Measurements from ENCODE around the gene ERBB3. TPM values are rescaled to one million over a fixed set of nuclear protein-coding genes. Genes with fewer than 3 reads are reported as not detected.

Gene ERBB3
- polyA plus RNA-seq, 1 experiment: 6.0 TPM

DNA sequence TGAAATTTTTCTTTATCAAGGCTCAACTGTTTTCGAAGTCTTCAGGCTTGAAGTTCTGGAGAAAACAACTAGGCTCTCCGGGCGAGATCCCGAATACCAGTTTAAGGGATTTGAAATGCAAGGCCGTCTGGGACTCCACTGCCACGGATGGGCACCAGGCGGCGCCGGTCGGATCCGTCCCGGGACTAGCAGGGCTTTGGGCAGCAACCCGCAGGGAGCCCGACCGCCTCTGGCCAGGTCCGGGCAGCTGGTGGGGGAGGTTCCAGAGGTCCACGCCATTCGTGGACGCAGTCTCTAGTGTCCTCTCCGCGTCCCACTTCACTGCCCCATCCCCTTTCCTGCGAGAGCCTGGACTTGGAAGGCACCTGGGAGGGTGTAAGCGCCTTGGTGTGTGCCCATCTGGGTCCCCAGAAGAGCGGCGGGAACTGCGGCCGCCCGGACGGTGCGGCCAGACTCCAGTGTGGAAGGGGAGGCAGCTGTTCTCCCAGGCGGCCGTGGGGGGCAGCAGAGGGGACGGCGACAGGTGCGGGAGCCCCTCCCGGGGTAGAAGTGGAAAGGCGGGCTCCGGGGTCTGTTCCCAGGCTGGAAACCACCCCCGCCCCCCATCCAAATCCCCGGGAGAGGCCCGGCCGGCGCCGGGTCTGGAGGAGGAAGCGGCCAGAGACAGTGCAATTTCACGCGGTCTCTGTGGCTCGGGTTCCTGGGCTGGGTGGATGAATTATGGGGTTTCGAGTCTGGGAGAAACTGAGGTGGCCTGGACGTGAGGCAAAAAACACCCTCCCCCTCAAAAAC lies 838 bp upstream of the ERBB3 start:
- peak; percentile 84 for TF ChIP-seq CTCF (IDR thresholded peaks at IDR 0.05; ENCODE audit: insufficient read depth, low read depth, low read length)
- no peaks in the 10 kb centered on the region for H3K36me3 ChIP-seq (ENCODE audit: control insufficient read depth, insufficient read depth, low read length)
- DNase-seq (ENCODE audit: low read depth): peak; percentile 44
- ChIA-PET POLR2A (interaction anchor here (1.0 kb wide), 1 partner anchor 25 kb away, joined by 7 read pairs; the partner anchor contains the start of gene PA2G4), CTCF (interaction anchor here (0.6 to 3.3 kb wide), 20 partner anchors 9 to 110 kb away, joined by 3 to 20 read pairs (median 4); partner anchors contain the start of genes ESYT1, PA2G4, SMARCC2 and ZC3H10)
- H3K4me3 ChIP-seq (ENCODE audit: low read depth, low read length): peak overlapping the region; percentile 50
- peaks cover 5% of the 10 kb centered on the region for H3K27me3 ChIP-seq (ENCODE audit: control insufficient read depth, insufficient read depth, low read length)

- ChIA-PET CTCF (interaction anchor here (0.6 to 3.3 kb wide), 4 partner anchors 23 to 68 kb away, joined by 4 to 20 read pairs (median 9); partner anchors contain the start of gene PA2G4), POLR2A (no interaction called here)
- H3K4me3 ChIP-seq (ENCODE audit: low read depth, low read length): peak overlapping the region; percentile 50
- H3K27me3 ChIP-seq (ENCODE audit: control insufficient read depth, insufficient read depth, low read length): peaks cover 5% of the 10 kb centered on the region
- no peaks in the 10 kb centered on the region for H3K36me3 ChIP-seq (ENCODE audit: control insufficient read depth, insufficient read depth, low read length)
- DNase-seq (ENCODE audit: low read depth): no peak
- no peak for TF ChIP-seq CTCF (IDR thresholded peaks at IDR 0.05; ENCODE audit: insufficient read depth, low read depth, low read length)
Observed at GRCh38 chr12:56080556-56081138, 682 bp downstream of the ERBB3 start.

- ChIA-PET CTCF (interaction anchor here (0.5 to 3.3 kb wide), 5 partner anchors 13 to 45 kb away, joined by 3 to 20 read pairs (median 4); partner anchors contain the start of gene PA2G4), POLR2A (no interaction called here)
- DNase-seq (ENCODE audit: low read depth): no peak
- Histone ChIP-seq H3K4me3 (ENCODE audit: low read depth, low read length) (no peak overlapping the region), H3K36me3 (ENCODE audit: control insufficient read depth, insufficient read depth, low read length) (no peaks in the 10 kb centered on the region), H3K27me3 (ENCODE audit: control insufficient read depth, insufficient read depth, low read length) (peaks cover 5% of the 10 kb centered on the region)
- no peak for TF ChIP-seq CTCF (IDR thresholded peaks at IDR 0.05; ENCODE audit: insufficient read depth, low read depth, low read length)
Observed at GRCh38 chr12:56081393-56082347, 1.7 kb downstream of the ERBB3 start.

GRCh38 chr12:56082382-56082781 lies 2.4 kb downstream of the ERBB3 start:
- ChIA-PET POLR2A (no interaction called here), CTCF (interaction anchor here (1.2 kb wide), 1 partner anchor 44 kb away, joined by 3 read pairs; no protein-coding TSS in a partner anchor)
- no peak for TF ChIP-seq CTCF (IDR thresholded peaks at IDR 0.05; ENCODE audit: insufficient read depth, low read depth, low read length)
- Histone ChIP-seq H3K27me3 (ENCODE audit: control insufficient read depth, insufficient read depth, low read length) (peaks cover 5% of the 10 kb centered on the region), H3K4me3 (ENCODE audit: low read depth, low read length) (no peak overlapping the region), H3K36me3 (ENCODE audit: control insufficient read depth, insufficient read depth, low read length) (no peaks in the 10 kb centered on the region)
- no peak for DNase-seq (ENCODE audit: low read depth)

Measured in BJ (cell line).